Endothelial cell of umbilical vein (primary cell): ENCODE results near the gene ANGEL2. TPM values are rescaled to one million over a fixed set of nuclear protein-coding genes. Genes with fewer than 3 reads are reported as not detected.

Experiments used
- BruUV-seq: library from RNA; stranded (reverse); fragments of 400-500 nt; replicated peaks from 2 replicates; lab custom pipeline; 2021; lab: Mats Ljungman, UMichigan
- CTCF ChIA-PET: fragments of 300-600, 350-600 bp; sonication (Branson Sonifier 250); formaldehyde crosslinking; loops from one replicate; lab custom pipeline; 2021; ENCODE audit warnings: antibody characterized with exemption, inconsistent platforms; lab: Charles Lee
- POLR2A ChIA-PET: fragments of 300-600, 350-600 bp; sonication (Branson Sonifier 250); formaldehyde crosslinking; loops from one replicate; lab custom pipeline; 2021; ENCODE audit warnings: antibody characterized with exemption, inconsistent platforms; lab: Charles Lee
- DNase-seq: peaks from one replicate; pipeline ENCODE4 v3.0.0-alpha.2; 2011; ENCODE audit warnings: low read depth, low spot score
- FAIRE-seq: peaks from 2 replicates; lab custom pipeline; 2011; peaks lifted over from hg19 to GRCh38; lab: Jason Lieb, UNC
- H2AFZ ChIP-seq: 2 replicates; pipeline ENCODE4 v1.6.0; 2012; ENCODE audit warnings: low read depth, low read length, control low read depth, inconsistent platforms
- H3K27ac ChIP-seq: 2 replicates; pipeline ENCODE4 v1.5.1; 2011; ENCODE audit warnings: low read depth, mild to moderate bottlenecking, control low read depth, low read length, moderate library complexity; ENCODE audit not compliant: insufficient read depth
- H3K27me3 ChIP-seq, 2 experiments: 2 replicates each; pipeline versions ENCODE4 v1.6.0 to v1.6.1; 2011; ENCODE audit warnings: low read length in 2 of 2, mixed read lengths in 1 of 2; ENCODE audit not compliant: control insufficient read depth in 2 of 2, insufficient read depth in 2 of 2
- H3K36me3 ChIP-seq, 2 experiments: 2 replicates in 1 of 2; 3 replicates in 1 of 2; pipeline ENCODE4 v1.5.1; 2011; ENCODE audit warnings: low read length in 2 of 2, mild to moderate bottlenecking in 1 of 2, moderate library complexity in 1 of 2; ENCODE audit not compliant: control insufficient read depth in 2 of 2, insufficient read depth in 2 of 2; ENCODE audit errors: extremely low read depth in 1 of 2
- H3K4me1 ChIP-seq: 3 replicates; pipeline ENCODE4 v1.5.1; 2011; ENCODE audit warnings: mild to moderate bottlenecking, low read length; ENCODE audit not compliant: control insufficient read depth, insufficient read depth; ENCODE audit errors: extremely low read depth
- H3K4me2 ChIP-seq: 2 replicates; pipeline ENCODE4 v1.6.1; 2011; ENCODE audit warnings: low read length, control low read depth, mixed read lengths; ENCODE audit not compliant: insufficient read depth
- H3K4me3 ChIP-seq, 3 experiments: fragments of 200-600 bp in 1 of 3; sonication (generic), shearing (Covaris generic) in 1 of 3; replicated peaks in 1 of 3; 2 replicates each; pipeline ENCODE4 v1.5.1; 2011 to 2016; ENCODE audit warnings: control low read depth in 3 of 3, low read length in 3 of 3, mild to moderate bottlenecking in 2 of 3, inconsistent platforms in 1 of 3, low read depth in 1 of 3, moderate library complexity in 1 of 3; ENCODE audit not compliant: insufficient read depth in 1 of 3
- H3K79me2 ChIP-seq: 2 replicates; pipeline ENCODE4 v1.6.0; 2012; ENCODE audit warnings: low read length, inconsistent platforms; ENCODE audit not compliant: control insufficient read depth, insufficient read depth
- H3K9ac ChIP-seq: replicated peaks from 2 replicates; pipeline ENCODE3; 2011; ENCODE audit warnings: low read length, control low read depth; ENCODE audit not compliant: insufficient read depth; ENCODE audit errors: extremely low read depth
- H3K9me1 ChIP-seq: replicated peaks from 3 replicates; pipeline ENCODE4 v1.6.0; 2011; ENCODE audit warnings: mild to moderate bottlenecking, low read length; ENCODE audit not compliant: control insufficient read depth, insufficient read depth; ENCODE audit errors: extremely low read depth
- H3K9me3 ChIP-seq: replicated peaks from 2 replicates; pipeline ENCODE4 v1.5.1; 2012; ENCODE audit warnings: low read length, inconsistent platforms; ENCODE audit not compliant: control insufficient read depth, insufficient read depth
- H4K20me1 ChIP-seq: replicated peaks from 2 replicates; pipeline ENCODE3; 2011; ENCODE audit warnings: mild to moderate bottlenecking, low read length; ENCODE audit not compliant: control insufficient read depth, insufficient read depth; ENCODE audit errors: extremely low read depth
- CTCF ChIP-seq, 2 donors: IDR thresholded peaks; 1 replicate in 1 of 2; 2 replicates in 1 of 2; pipeline ENCODE4 v1.5.1; 2011; ENCODE audit warnings: low read length in 2 of 2, mild to moderate bottlenecking in 2 of 2, moderate library complexity in 2 of 2, control low read depth in 1 of 2, inconsistent platforms in 1 of 2, low read depth in 1 of 2; ENCODE audit not compliant: insufficient read depth in 1 of 2; ENCODE audit errors: extremely low read depth in 1 of 2
- EZH2 ChIP-seq: IDR thresholded peaks from 2 replicates; pipeline ENCODE4 v1.6.1; 2012; ENCODE audit warnings: borderline replicate concordance, low read depth, mild to moderate bottlenecking, moderate library complexity, low read length, inconsistent platforms; ENCODE audit not compliant: severe bottlenecking
- FOS ChIP-seq: IDR thresholded peaks from 2 replicates; pipeline ENCODE4 v1.6.1; 2011; ENCODE audit warnings: mild to moderate bottlenecking, low read length, moderate library complexity, borderline replicate concordance; ENCODE audit not compliant: insufficient read depth
- GATA2 ChIP-seq: IDR thresholded peaks from 2 replicates; pipeline ENCODE4 v1.7.0; 2011; ENCODE audit warnings: low read depth, mild to moderate bottlenecking, moderate library complexity, mixed read lengths, low read length; ENCODE audit not compliant: insufficient read length, insufficient read depth
- JUN ChIP-seq: IDR thresholded peaks from 2 replicates; pipeline ENCODE4 v1.6.1; 2011; ENCODE audit warnings: borderline replicate concordance, low read depth; ENCODE audit not compliant: insufficient read length, insufficient read depth
- MAX ChIP-seq: IDR thresholded peaks from 2 replicates; pipeline ENCODE4 v1.6.1; 2011; ENCODE audit not compliant: insufficient read depth, insufficient read length
- MYC ChIP-seq: IDR thresholded peaks from one replicate; pipeline ENCODE4 v1.6.1; 2011; ENCODE audit warnings: mild to moderate bottlenecking, low read depth, low read length
- POLR2A ChIP-seq: IDR thresholded peaks from 2 replicates; pipeline ENCODE4 v1.6.1; 2012; ENCODE audit warnings: low read depth, mild to moderate bottlenecking, control low read depth, low read length
- POLR2AphosphoS5 ChIP-seq: IDR thresholded peaks from 2 replicates; pipeline ENCODE4 v1.6.1; 2012; ENCODE audit warnings: low read depth, mild to moderate bottlenecking, control low read depth, low read length, moderate library complexity; ENCODE audit not compliant: insufficient read depth
- dilution Hi-C: fragments of 300-500 bp; cut with MboI; formaldehyde crosslinking; loops from one replicate; pipeline ENCODE4 v1.15.0; 2019; ENCODE audit warnings: low sequenced_read_pairs; ENCODE audit not compliant: extremely low pct_ligation_motif_present
- intact Hi-C: fragments of 100-400 bp; cut with micrococcal nuclease; formaldehyde crosslinking; loops from one replicate; pipeline ENCODE4 v1.10.0; 2022
- polyA plus RNA-seq, 4 experiments: library from polyadenylated mRNA; depleted of rRNA in 3 of 4; stranded (reverse) in 3 of 4; unstranded in 1 of 4; fragments of >200 nt; gene quantifications; 2 replicates each; pipeline versions ENCODE4 v1.2.1 to v1.2.3, GENCODE V29; 2011 to 2012; ENCODE audit warnings: missing spikeins in 1 of 4
- total RNA-seq: library from RNA; stranded (reverse); gene quantifications from 2 replicates; pipeline ENCODE4 v1.2.3, GENCODE V29; 2021

Gene ANGEL2
- total and polyA plus RNA-seq, 2 donors (not counting 3 experiments of a cell fraction or from before 2014, with no cell fraction given), result 11.9 to 39.1 TPM

- Histone ChIP-seq H3K9me3 (no peaks in the 10 kb centered on the region), H2AFZ (no peak overlapping the region), H3K4me1 (peaks cover 9% of the 10 kb centered on the region), H3K36me3 (no peaks in the 10 kb centered on the region), H3K27me3 (peaks cover 12% of the 10 kb centered on the region in 2 experiments), H3K4me3 (no peak overlapping the region), H3K79me2 (no peaks in the 10 kb centered on the region), H3K4me2 (no peak overlapping the region), H3K9me1 (no peaks in the 10 kb centered on the region), H3K27ac (no peak overlapping the region), H3K9ac (no peak overlapping the region), H4K20me1 (no peaks in the 10 kb centered on the region)
- CTCF ChIA-PET, result interaction anchor here (0.6 to 1.3 kb wide), 3 partner anchors 11 to 74 kb away, joined by 3 to 4 read pairs (median 3); no protein-coding TSS in a partner anchor
- FAIRE-seq, result no peak
- dilution Hi-C loops (no loop called here), intact Hi-C loops (no loop called here)
- BruUV-seq, result no TSS peak
- no peak for DNase-seq
- POLR2A ChIA-PET, result no interaction called here
- no peak for TF ChIP-seq MAX
- TF ChIP-seq JUN, result no peak
These were observed 61.2 kb downstream of the ANGEL2 start for GRCh38 chr1:212954514-212954913.

- CTCF ChIA-PET, result interaction anchor here (0.8 kb wide), 1 partner anchor 139 kb away, joined by 3 read pairs; no protein-coding TSS in a partner anchor
- intact Hi-C loops, result no loop called here
- no peaks in the 10 kb centered on the region for H3K36me3 ChIP-seq
- dilution Hi-C loops, result no loop called here
- no peak overlapping the region for H3K9ac ChIP-seq
- no peak overlapping the region for H3K4me2 ChIP-seq
- H2AFZ ChIP-seq, result no peak overlapping the region
- H3K79me2 ChIP-seq, result no peaks in the 10 kb centered on the region
- peaks cover 9% of the 10 kb centered on the region for H3K4me1 ChIP-seq
- no peaks in the 10 kb centered on the region for H3K9me3 ChIP-seq
- no TSS peak for BruUV-seq
- H3K27me3 ChIP-seq, result peaks cover 12 to 13% of the 10 kb centered on the region in 2 experiments
- H4K20me1 ChIP-seq, result no peaks in the 10 kb centered on the region
- H3K27ac ChIP-seq, result no peak overlapping the region
- POLR2A ChIA-PET, result no interaction called here
- no peak overlapping the region for H3K4me3 ChIP-seq
- no peaks in the 10 kb centered on the region for H3K9me1 ChIP-seq
- no peak for DNase-seq
- no peak for FAIRE-seq
- TF ChIP-seq JUN, result no peak
- TF ChIP-seq GATA2, result no peak
- TF ChIP-seq EZH2, result no peak
- TF ChIP-seq MAX, result no peak
- TF ChIP-seq FOS, result no peak
- TF ChIP-seq POLR2AphosphoS5, result no peak
- TF ChIP-seq MYC, result no peak
- no peak for TF ChIP-seq POLR2A
- TF ChIP-seq CTCF (IDR thresholded peaks at IDR 0.05; ENCODE audit: extremely low read depth in 1 of 2, insufficient read depth in 1 of 2, low read depth in 1 of 2, low read length in 2 of 2), result no peak
These were observed 62.3 kb downstream of the ANGEL2 start for GRCh38 chr1:212953321-212953720.
